Middle frontal gyrus (tissue), 1 donor: ENCODE measurements around the gene SMCO2.
"Not testable (repeated sequence)": the region's sequence is repeated elsewhere in the genome, so short reads cannot be mapped to it uniquely, and the experiment has no call there.

Experiments used
- DNase-seq: peaks from one replicate; pipeline ENCODE4 v3.0.0-alpha.2; 2015; ENCODE audit warnings: low spot score; ENCODE audit errors: extremely low spot score

SMCO2 gene

DNA sequence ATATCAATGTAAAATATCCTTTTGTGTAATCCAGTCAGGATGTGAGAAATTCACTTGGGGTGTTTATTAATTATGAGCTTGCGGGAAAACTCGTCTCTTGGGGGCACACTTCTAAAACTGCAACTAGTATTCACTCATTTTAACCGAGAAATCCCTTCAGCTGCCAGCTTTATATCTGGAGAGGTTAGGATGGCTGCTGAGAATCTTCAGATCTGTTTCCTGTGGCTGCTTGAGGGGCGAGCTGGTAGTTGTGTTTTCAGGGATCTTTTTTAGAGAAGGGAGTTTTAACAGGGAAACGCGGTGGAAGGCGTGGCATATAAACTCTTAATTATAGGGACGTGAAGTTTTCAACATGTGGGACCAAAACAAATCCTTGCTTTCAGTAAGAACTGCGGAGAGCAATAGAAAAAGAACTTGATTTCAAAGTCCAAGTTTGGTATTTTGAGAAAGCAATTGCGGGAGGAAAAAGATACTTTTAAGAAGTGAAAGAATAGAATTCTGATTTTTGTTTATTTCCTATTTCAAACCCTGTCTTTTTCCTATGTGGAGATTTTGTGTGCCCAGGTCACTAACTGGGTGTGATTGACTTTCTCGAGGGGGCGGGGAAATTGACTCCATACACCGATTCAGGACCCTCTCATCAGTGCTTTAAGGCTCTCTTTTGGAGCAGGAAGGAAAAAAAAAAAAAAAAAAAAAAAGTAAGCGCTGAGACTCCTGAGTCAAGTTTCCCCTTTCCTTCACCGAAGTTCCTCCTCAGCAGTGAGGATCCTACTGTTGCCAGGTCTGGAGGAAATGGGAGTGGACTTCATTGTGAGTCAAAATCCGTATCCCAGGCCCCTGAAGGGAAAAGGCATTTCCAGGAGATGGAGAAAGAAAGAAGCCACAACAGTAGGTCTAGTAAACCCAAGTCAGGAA, 78.6 kb downstream of the SMCO2 start:
- DNase-seq = no peak

DNA sequence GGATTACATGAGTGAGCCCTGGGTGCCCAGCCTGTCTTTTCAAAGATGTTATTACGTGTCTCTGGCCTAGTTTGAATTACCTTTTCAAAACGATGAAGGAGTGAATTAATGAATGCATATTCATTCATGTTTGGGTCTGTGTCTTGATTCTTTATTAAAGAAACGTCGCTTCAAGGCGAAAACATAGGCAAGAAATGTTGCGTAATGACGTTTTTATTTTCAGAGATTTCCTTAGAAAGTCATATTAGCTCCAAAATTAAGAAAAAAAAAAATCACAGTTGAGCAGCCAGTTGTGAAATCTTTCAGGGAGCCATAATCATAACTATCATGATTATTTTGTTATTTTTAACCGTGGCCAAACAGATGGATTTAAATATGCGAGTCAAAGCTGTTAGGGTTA, 81.0 kb downstream of the SMCO2 start:
- no peak for DNase-seq

DNA sequence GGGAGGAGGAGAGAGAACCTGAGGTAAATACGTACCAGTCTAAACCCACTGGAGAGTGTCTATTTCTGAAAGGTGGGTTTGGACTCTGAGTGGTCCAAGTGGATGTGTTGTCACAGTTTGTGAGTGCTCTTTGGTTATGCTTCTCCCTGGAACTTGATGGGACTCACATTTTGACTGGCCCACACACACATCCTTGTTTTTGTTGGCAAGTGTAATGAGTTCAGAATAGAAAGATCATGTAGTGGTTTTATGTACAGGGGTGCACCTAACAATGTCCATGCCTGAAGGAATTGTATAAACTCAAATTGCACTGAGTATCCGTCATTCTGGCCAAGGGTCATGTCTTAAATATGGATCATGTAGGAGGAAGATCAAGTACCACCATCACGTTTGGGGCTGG, 82.3 kb downstream of the SMCO2 start:
- DNase-seq = no peak

DNA sequence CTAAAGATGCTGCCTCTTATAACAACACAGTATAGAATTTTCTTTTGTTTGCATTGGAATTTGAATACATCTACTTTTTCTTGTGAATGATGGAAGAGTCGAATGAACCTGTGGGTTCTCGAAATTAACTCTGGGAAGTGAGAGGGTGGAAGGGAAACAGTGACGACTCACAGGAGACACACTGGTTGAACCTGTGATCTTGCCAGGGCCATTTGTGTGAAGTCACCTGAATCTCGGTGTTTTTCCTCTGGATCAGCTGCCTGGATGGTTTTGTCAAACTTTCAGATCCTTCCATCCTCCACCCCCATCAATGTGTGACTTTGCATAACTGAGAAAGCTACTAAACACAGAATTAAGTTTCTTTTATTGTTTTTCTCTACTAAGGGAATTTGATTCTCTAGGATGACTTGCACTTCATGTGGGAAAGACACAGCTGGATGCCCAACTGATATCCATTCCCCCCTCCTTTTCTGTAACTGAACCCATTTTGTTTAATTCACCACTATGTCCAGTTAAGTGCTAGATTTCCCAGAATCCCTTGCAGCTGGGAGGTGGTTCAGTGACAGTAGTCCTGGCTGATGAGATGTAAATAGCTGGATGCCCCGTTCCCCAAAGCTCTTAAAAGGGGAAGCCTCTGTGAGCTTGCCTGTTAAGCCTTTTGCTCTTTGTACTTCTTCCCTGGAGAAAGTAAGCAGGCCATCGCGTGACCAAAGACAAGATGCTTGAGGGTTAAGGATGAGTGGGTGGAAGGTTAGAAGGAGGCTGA, 83.8 kb downstream of the SMCO2 start:
- no peak for DNase-seq

DNA sequence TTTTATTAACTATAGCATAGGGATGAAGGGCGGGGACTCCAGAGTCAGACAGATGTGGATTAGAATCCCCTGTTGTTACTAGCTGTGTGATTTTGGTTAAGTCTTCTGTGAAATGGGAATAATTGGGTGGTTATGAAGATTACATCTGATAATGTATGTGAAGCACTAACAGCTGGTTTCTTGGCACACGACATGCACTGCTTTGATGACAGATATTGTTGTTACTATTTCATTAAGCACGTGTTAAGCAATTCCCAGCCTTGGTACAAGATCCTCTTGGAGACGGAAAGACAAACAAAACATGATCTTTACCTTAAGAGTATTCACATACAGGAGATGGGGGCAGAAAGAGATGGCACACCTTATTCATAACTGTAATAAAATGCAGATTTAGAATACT, 85.4 kb downstream of the SMCO2 start:
- no peak for DNase-seq

DNA sequence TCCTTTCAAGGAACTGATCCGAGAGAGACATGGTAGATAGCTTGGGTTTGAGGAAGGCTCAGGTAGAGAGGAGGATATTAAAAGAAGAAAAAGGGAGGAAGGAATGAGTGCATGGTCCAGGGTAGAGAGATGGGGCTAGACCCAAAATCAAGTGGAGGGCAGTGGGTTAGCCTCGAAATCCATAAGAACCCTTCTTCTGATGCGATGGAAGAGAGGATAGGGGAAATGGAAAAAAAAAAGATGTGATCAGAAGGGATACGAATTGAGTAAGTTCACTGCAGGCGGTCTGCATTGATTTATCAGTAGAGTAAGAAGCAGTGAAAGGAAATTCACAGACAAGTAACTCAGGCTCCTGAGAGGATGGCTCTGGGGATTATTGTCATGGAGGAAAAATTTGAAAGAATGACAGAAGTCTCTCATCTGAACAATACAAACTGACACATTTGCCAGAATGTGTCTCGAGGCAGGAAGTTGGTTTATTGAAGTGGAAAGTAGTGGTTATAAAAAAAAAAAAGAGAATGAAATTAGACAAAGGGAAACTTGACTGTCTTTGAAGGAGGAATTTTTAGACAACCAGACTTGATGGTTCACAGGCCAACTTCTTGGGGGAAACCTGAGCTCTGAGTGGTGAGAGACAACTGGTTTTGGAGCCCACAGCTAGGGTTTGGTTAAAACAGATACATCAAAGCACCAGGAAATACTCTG, 87.7 kb downstream of the SMCO2 start:
- no peak for DNase-seq

DNA sequence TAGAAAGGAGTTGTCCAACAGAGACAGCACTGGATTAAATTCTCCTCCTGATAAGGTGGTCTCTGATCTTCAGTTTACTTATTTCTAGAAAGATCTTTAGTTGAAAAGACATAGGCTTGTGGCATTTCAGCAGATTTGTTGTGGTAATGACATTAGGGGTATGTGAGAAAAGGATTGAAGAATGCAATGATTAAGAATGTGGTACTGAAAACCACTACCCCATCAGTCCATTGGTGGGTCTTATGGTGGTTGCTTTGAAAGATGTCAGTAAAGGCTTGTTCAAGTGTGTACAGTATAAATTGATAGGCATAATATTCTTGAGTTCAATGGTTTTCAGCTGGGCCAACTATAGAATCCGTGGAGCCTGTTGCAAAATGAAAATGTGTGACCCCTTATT, 88.2 kb downstream of the SMCO2 start:
- no peak for DNase-seq

DNA sequence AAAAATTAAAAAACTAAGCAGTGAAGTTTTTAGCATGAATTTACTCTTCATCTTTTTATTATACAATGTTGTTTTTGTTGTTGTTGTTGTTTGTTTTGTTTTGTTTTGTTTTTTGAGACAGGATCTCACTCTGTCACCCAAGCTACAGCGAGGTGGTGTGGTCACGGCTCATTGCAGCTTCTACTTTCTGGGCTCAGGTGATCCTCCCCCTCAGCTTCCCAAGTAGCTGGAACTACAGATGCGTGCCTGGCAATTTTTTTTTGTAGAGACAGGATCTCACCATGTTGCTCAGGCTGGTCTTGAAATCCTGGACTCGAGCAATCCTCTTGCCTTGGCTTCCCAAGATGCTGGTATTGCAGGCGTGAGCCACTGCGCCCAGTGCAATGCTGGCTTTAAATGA, 88.8 kb downstream of the SMCO2 start:
- no peak for DNase-seq

DNA sequence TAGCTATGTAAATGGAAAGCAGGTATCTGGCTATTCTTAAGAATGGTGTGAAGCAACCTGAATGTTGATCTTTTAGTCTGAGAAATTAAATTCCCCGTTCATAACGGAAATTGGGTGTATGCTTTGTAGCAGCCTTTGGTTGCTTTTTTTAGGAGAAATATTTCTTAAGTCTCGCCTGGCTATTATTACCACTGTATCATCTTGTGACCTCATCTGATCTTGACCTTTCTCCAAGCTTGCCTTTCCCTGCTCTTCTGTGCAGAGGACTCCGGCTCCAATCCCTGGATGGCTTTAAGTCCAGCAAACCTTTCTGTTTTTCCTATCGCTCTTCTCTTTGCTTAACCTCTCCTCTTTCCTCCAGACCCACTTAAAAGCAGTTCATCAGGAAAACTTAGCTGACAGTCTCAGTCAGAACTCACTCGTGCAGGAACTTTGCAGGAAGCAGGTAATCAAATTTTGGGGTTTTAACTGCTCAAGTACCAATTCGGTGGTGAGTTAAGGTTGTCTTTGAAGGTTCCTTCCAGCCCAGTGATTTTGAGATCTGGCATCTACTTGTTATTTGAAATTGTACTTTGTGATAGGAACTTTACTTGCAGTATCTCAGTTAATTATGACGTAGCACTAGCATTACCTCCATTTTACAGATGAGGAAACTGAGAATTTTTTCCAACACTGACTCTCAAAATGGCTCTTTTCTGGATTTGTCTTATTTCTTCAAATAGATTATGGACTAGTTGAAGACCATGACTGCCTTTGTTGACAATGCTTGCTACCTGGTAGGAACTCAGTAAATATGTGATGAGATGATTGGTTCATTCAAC, 91.5 kb downstream of the SMCO2 start:
- DNase-seq = no peak

DNA sequence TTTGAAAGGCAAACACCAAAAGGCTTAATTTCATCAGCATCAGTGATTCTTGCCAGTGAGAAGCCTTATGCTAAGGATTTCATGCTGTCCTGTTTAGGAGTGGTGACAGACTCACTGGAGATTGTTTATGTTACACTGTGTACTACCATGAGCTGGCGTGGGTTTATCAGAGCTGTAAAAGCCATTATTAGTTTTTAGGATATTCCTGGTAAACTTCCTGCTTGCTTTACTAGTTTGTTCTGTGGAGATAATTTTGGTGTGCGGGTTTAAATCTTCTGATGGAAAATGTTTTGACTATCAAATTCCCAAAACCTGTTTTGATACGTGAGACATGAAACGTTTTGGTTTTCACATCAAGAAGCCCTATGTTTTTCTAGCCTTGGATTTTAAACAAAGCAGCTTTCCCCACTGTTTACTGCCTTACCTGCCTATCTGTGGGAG, 92.7 kb downstream of the SMCO2 start:
- DNase-seq = no peak

DNA sequence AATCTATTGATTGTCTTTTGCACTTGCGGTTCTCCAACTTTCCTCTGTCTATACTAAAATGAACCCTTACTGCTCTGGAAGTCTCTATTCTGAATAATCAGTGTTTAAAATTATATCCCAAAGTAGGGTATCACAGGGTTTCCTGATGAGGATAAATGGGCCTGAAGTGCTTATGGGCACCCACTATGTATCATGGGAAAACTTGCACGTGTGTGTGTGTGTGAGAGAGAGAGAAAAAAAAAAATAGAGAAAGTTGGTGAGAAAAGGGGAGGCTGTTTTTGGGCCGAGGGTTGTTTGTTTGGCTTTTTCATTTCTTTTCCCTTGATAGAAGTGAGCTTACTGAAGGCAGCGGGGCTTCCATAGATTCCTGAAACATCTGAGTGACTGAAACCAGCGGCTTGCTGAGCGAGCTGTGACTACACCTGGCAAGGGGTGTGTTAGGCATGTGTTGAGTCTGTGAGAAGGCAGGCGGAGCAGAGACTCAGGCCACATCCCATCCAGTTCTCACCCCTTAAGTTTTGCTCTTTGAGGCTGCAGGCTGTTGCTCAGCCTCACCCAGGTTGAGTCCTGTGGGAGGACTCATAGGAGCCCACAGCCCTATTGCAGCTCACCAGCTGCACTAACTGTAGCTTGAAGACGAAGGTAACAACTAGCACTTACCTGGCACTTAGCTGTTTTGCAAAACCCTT, 94.6 kb downstream of the SMCO2 start:
- no peak for DNase-seq

DNA sequence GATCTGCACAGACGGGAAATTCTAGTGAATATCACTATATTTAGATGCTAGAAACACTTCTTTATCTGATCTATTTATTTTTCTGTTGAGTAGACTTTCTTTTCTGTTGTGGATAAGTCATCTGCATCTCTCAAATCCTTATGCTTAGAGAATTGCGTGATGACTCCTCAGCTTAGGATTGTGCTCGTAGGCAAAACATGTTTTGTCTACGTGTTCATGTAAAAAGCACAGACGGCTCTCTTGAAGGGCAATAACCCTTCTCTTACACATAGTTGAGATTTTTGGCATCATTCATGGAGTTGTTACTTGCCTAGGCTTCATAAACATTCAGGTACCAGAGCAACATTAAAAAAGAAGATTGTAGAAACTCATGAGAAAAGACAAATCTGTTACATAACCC, 96.1 kb downstream of the SMCO2 start:
- DNase-seq = no peak

DNA sequence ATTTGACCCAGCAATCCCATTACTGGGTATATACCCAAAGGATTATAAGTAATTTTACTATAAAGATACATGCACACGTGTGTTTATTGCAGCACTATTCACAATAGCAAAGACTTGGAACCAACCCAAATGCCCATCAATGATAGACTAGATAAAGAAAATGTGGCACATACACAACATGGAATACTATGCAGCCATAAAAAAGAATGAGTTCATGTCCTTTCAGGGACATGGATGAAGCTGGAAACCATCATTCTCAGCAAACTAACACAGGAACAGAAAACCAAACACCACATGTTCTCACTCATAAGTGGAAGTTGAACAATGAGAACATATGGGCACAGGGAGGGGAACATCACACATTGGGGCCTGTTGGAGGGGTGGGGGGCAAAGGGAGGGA, 98.3 kb downstream of the SMCO2 start:
- not testable (repeated sequence) for DNase-seq

DNA sequence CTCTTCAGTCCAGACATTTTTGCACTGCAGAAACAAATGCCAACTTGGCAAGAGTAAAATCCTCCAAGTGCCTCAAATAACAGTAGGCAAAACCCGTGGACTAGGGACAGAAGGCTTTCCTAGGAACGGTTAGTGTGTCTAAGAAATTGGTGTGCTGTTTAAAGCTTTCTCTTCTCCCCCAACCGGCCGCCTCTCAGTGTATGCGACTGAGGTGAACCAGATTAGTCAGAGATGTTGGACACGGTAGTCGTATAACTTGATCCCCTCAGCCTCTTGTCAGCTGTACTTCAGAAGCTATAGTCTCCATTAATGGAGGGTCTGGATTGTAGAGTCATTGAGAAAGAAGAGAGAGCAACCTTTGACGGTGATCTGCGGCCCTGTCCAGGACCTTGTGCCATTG, 99.1 kb downstream of the SMCO2 start:
- DNase-seq = no peak

DNA sequence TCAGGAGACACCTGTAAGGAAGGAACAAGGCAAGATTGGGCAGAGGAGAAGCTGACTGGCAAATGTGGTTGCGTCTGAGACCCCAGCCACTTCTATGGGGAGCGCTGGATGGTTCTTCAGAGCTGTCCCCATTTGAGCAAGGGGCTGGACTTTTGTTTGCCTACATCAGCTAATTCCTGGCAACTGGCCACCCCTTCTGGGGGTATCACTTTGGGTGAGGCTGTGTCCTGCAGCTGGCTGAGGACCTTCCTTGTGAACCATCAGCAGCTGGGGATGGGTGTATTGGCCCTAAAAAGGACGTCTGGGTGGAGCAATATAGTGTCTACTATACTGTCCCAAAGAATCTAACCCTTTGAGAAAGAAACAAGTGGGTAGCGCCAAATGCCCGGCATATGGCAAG, 101.1 kb downstream of the SMCO2 start:
- no peak for DNase-seq

DNA sequence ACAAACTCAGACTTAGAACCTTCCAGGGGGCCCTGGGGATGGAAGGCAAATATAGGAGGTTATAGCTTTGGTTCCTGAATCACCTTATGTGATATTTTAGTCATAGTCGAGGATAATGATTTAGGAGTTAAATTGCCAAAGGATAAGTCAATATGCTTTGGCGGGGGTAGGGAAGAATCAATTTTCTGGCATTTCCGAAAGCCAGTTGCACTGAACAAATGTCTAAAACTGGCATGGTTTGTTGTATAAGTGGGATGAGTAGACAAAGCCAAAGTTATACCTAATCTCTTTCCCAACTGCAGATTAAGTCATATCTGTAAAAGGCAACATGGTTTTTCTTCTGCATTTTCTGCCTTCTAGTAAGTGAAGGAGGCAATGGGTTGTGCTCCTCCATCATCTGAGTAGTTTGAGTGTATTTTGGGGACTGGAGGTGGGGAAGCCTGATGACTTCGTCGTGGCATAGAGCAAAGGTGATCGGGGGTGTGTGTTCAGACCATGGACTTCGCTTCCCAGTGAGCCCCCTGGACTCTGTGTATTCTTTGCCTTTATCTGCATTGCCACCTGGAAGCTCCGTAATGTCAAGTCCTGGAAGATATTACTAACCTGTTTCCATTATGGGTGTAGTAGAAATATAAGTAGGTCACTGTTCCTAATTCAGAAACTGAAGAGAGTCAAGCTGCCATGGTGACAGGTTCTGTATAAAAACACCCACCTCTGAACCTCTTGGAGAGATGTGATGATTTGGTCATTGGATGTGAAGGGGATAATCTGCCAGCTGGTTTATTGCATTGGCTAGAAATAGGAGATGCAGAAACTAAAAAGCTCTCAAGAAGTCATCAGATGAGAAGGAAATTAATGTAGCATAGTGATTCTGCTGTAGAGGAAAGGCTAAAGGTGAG, 102.0 kb downstream of the SMCO2 start:
- DNase-seq = no peak

DNA sequence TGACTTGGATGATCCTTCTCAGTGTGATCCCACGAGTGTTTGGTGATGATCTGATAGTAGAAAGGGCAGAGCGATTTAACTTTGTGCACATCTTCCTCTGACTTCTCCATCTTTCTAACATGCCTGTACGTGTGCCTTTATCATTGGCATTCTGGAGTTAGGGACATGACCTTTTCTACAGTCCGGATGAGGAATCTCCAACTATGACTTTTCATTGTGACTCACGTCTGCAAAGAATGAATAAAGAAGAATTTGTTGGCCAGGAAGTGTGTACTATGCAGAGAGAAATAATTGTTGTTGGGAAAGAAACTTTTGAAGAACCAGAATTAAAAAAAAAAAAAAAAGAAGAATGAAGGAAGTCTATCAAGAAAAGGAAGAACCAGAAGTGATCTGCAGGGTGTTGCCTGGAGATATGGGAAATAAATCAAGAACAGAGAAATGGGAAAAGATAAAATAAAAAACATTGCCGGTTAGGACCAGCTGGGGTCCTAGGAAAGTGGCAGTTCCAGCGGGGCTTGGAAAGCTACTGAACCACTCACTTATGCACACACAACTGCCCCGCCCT, 102.8 kb downstream of the SMCO2 start:
- no peak for DNase-seq

DNA sequence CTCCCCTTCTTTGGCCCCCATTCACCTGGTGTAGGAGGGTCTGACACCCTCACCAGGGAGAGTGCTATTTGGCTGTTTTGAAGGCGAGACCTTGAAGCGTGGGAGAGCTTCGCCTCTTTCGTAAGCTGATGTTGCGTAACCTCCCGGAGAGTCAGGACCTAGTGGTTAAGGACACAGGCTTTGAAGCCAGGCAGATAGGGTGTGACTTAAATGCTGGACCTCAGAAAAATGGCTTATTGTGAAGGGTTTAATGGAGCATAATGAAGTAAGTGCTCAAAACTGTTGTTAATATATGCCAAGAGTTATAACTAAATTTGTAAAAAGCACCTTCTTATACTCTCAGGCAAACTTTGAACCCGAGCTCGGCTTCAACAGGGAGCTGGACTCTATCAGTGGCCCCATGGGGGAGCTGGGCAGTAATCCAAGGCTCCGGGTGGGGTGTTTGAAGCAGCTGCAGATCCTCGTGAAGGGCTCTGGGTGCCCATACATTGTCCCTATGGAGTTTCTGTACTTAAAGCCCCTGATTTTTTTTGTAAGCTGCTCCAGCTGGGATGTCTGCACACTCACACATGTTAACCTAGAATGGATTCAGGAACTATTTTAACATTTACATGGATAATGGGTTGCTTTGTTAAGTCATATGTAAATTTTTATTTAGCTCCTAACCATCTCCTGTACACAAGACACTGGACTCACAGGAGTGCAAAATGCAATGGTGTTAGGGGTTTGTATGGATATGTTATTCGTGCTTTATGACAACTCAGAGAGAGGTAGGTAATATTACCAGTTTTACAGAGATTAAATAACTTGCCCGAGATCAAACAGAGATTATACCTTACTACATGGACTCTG, 103.5 kb downstream of the SMCO2 start:
- DNase-seq = no peak
